NCI-H82 (cell line): Measurements from ENCODE around the gene HOXB4.
A peak's percentile ranks its signal among the peaks of the same experiment; 100 is the strongest.

Experiments used
- DNase-seq: peaks from one replicate; lab custom pipeline; 2025; lab: John Stamatoyannopoulos, UW

The HOXB4 gene

DNA sequence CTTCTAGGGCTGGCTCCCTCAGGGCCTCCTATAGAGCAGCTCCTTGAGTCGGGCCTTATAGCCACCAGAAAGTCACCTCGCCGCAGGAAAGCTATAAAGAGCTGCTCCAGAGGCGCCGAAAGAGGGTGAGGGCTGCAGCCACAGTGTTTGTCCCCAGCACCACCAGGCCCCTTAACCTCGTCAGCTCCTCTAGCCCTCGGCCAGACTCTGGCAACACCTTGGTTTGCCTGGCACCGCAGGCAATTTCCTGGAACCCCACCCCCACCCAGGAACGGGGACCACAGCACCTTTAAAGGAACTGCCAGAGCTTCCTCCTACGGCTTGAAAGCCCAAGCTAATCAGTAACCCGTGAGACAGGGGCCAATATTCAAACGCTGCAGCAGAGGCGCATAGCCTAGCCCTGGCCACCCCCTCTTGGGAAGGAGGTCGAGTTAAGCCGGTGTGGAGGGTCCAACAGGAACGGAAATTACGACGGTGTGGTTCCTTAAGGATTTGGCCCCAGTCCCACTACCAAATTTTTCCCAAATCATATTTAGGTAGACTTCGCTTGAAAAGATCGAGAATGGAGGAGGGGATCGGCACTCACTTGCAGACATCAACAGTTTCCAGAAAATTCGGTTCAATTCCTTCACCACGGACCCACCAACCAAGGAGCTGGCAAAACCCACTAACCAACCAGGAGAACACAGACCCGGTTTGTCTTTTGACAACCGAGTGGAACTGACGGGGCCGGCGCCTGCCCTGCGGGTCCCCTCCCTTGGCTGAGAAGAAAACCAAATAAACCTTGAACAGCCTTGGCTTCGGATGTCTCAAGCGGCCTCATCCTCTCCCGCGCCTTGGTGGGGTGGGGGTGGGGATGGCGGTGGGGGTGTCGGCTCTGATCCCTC is 23.6 kb upstream of the HOXB4 start:
- DNase-seq = no peak

DNA sequence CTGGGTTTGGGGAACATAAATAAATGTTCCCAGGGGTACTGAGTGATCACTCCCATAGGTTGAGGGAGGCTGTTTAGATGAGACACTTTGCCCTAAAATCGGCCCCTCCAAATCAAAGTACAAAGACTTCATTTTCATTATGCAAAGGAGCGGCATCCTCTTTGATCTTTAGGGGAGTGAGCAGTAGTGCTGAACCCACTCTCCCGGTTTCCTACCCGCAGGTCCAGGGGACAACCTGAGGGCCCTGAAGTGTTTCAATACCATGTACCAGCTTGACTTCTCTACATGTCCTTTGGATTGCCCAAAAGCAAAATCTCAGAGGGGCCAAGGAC is 23.0 kb upstream of the HOXB4 start:
- no peak for DNase-seq

DNA sequence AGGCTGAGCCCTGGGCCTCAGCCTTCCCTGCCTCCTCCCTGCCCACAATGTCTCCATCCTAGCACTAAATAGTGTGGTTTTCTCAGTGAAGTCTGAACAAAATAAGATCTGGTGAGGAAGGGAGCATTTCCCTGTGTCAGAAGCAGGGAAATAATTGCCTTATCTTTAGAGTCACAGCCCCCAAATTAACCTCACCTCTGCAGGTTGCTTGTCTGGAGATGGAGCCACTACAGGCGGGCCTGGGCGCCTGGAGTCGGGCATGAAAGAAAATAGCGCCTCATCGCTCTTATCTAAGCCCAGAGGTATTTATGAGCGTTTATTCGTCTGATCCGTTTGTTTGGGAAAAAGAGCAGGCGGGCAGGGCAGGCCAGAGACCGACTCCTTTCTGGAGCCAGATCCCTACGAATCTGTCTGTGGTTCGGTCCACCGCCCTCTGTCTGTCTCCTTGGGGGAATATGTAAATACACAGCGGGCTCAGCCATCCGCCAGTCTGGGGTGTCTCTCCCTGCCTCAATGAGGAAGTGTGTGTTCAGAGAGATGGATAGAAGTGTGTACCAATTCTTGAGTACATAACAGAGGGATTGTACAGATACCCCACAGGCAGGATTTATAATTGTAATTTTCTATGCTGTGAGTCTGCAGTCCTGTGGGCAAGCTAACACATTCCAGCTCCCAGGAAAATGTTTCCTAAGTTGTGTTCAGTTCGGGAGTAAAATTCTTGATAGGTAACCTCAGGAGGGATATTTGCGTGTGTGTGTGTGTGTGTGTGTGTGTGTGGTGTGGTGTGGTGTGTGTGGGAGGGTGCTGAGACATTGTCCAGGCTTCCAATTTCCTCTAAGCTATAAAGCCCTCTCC is 22.3 kb upstream of the HOXB4 start:
- no peak for DNase-seq

DNA sequence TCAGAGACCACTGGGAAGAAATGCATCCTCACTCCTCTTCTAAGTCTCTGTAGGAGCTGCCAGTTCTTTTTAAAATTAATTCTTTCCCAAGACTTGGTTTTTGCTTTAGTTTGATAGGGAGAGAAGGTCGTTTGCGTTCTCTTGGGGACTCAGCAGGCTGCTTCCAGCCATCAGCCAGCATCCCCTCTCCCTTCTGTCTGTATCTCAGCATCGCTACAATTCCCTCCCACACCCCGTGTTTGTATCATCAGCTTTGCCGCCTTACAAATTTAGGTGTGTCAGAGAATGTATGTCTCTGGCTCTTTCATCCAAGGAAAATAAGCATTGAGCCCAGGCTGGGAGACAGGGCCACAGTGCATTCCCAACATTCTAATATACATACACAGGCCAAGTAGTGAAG is 21.2 kb upstream of the HOXB4 start:
- DNase-seq = no peak

DNA sequence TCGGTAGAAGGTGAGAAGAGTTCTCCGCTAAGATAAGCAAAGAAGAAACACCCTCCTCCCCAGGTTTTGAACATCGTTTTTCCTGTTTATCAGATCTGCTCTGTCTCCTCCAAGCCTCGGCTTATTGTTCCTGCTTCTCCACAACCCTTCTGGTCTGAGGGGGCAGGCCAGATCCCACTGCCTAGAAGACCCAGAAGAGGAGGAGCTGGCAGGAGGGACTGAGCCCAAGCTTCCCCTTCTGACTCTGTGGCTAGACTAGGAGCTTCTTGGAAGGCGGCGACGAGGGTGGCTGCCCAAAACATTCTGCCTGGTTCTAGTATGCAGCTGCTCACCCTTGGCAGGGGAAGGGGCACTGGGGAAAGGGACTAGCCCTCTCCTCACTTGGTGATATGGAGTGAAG is 20.6 kb upstream of the HOXB4 start:
- DNase-seq = no peak

DNA sequence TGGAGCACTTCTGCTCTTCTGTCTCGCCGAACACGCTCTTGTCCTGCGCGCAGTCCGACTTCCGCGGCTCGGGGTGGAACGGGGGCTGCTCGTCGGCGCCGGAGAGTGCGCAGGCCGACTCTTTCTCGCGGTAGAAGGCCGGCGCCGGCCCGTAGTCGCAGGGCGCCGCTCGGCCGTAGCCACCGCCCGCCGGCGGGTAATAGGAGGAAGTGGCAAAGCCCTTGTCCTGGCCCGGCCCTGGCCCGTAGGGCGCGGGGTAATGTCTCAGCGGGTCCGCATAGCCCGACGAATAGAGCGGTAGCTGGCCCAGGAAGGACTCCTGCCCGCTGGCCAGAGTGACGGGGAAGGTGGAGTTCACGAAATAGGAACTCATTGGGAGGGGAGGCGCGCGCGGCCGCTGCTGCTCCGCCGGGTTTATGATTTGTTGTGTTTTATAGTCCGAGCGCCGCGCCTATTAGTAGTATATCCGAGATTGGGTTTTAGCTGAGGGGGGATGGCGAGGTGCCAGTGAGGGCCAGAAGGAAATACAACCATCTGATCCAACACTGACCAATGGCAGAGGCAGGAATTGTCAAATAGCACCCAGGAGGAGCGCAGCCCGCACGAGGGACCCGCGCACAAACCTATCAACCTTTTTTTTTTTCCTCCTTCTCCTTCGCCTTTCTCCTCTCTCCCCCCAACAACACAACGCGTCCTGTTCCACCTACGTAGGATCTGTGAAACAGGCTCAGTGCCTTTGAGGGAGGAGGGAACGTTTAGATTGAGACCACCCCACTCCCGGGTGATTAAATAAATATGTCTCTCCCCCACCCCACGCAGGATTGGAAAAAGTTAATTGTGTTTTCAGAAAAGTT is 19.9 kb upstream of the HOXB4 start:
- DNase-seq = no peak

DNA sequence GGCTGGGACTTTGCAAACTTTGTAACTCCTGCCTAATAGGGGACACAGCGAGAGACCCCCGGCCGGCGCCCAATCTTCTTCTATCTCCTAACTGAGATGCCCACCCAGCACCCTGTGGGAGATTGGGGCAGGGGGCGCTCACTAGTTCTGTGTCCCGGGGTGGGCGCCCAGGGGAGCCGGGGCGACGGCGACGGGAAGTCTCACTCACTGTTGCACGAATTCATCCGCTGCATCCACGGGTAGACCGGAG is 19.3 kb upstream of the HOXB4 start:
- no peak for DNase-seq

DNA sequence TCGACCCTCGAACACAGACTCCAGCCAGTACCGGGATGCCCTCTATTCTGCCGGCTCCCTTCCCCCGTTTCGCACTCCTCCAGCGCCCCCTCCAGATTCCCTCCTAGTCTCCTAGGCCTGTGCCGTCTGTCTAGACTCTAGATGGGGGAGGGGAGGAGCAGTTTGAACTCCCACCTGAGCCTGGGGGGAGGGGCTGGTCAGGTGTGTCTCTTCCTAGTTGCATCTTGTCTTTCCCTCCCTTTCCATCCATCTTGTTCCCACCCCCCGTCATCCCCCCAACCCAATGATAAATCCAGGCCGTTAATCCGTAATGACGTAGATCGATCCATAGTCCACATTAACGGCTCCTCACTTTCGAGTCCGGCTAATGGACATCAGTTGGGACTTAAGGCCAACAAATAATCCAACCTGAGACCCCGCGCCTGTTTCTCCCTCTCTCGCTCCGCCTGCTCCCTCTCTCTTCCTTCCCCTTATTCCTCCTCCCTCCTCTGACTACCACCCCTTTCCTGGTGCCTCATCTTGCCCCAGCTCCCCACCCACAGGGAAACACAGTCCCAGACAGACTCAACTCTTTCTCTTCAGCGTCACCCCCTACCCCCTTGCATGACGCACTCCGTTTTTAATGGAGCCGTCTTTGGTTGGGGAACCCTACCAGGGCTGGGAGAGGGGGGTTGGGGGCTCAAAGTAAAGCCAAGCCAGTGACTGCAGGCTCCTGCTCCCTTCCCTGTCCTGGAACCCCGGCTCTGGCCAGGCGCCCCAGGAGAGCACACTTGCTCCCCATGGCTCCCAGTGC is 18.8 kb upstream of the HOXB4 start:
- DNase-seq = no peak

DNA sequence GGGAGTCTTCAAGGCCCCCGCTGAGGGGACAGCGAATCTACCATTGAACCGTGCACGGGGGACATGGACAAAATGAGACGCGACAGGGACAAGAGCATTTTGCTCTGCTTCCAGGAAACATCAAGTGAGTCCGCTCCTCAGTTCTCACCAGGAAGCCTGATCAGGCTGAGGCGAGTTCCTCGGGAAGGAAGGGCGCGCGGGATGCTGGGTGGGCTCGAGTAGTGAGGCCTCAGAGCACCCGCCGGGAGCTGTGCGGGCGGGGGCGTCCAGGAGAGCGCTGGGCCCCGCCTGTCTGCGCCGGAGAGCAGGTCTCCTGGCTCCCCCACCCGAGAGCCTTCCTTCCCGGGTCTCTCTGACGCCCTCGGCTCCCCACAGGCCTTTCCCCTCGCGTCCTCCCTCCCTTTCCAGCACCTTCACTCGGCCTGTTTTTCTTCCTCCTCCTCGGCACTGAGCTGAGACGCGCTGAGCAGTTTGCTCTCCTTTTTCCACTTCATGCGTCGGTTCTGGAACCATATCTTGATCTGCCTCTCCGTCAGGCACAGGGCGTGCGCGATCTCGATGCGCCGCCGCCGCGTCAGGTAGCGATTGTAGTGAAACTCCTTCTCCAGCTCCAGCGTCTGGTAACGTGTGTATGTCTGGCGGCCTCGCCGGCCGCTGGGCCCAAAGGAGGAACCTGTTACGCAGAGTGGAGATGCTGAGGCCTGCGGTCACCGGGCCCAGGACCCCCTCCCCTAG is 18.0 kb upstream of the HOXB4 start:
- no peak for DNase-seq

DNA sequence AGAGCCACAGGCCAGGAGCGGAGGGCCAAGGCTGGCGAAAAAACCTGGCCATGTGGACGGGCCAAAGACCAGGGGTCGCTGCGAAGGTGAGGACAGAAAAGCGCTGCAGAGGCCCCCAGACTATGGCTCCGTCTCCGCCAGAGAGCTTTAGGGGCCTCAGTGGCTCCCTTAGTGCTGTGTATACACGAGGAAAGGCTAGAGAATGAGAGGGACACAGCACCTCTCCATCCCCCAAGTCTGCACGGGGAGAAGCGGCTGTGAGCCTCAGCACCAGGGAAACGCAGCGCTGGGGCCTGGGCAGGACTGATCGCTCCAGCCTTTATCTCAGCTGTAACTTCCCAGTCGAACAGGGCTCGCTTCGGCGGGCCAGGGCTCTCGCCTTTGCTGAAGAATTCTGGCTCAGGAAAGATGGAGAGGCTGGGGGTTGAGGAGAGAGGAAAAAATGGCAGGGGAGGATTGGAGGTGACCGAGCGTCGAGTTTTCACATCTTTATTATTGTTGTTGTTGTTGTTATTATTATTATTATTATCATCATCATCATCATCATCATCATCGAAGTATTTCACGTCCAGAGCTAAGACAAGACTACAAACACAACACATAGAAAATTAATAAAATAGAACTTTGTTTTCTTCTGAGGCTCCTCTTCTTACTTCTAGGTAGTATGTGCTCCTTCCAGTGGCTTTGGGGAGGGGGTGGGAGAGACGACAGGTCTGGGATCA is 17.3 kb upstream of the HOXB4 start:
- DNase-seq = no peak

DNA sequence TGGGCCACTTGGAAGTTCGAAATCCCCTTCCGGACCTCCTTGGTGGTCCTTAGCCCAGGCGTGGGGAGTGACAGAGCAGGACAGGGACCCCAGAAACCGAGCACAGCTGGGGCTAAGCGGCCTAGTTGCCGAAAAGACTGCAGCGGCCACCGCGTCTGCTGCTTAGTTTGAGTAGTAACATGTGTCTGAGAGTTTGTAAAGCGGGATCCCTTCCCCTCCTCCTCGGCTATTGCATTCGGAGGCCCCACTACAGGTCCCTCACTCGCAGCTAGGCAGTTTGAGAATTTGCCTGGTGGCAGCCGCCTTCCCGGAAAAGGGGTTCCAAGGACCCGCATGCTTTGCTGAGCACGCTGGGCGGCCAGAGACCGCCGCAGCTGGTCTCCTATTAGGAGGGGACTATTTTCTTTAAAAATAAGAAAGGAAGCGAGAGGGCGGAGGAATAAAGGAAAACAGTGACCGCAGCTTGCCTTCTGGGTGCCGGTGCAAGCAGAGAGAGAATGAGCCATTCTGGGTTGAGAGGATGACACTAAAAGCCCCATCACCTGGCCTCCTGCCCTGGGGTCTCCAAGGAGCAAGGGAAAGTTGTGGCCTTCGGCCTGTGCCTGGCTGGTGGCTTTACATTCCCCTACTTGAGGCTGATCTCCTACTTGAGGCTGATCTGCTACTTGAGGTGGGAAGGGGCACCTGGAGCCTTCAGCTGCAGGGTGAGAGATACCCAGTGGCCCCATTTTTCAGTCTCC is 16.6 kb upstream of the HOXB4 start:
- no peak for DNase-seq

DNA sequence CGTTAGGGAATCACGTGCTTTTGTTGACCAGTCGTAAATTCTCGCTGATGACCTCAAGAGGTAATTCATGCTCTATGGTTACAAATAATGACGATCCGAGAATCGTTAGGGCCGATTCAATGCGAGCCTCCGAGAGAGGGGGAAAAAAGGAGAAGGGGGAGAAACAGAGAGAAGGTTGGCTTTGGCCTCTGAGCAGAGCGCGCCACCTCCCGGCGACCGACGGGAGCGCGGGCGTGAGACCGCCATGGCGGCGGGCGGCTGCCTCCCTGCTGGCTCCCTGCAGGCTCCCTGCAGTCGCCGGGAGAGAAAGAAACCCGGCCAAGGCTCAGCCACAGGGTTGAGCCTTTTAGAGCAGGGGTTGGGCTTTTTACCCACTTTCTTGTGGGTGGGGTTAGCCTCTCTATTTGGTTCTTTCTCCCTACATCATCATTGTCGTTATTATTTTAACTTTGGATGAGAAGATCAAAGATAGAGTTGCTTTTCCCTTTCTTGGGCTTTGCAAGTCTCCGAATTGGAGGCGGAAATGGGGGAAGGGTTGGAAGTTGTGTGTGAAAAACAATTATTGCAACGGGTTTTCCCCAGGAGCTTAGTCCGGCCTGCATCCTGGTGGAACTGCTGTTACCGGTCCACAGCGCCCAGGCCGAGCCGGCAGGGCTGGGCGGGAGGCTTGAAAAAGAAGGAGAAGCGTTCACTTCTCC is 15.8 kb upstream of the HOXB4 start:
- DNase-seq = peak; percentile 83

DNA sequence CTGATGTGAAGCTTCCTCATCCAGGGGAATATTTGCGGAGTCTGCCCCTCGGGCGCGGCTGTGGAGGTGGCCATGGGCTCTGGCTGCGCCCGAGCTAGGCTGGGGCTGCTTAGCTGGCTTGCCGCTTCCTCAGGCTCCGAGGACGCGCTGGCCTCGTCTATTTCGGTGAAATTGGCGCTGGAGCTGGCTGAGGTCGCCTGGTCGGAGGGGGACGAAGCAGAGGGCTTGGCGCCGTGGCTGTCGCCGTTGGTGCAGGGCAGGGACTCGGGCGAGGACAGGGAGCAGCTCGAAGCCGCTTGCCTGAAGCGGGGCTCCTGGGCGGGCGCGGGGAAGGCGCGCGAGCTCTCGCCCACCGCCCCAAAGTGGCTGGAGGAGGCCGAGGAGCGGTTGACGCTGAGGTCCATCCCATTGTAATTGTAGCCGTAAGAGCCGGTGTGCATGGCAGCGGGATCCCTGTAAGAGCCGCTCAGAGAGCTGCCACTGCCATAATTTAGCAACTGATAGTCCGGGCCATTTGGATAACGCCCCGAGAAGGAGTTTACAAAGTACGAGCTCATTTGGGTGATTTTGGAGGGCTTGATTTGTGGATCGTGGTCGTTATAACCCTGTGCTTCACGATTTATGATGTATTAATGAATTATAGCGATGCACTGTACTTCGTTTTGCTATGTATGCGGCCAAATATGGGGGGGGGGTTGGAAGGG is 15.1 kb upstream of the HOXB4 start, which contains the start of gene HOXB5:
Gene HOXB5, minus strand, starts transcription at position 654 of the 704 bp plus-strand sequence. Its CDS starts 97 bp downstream, at position 557.
- no peak for DNase-seq

DNA sequence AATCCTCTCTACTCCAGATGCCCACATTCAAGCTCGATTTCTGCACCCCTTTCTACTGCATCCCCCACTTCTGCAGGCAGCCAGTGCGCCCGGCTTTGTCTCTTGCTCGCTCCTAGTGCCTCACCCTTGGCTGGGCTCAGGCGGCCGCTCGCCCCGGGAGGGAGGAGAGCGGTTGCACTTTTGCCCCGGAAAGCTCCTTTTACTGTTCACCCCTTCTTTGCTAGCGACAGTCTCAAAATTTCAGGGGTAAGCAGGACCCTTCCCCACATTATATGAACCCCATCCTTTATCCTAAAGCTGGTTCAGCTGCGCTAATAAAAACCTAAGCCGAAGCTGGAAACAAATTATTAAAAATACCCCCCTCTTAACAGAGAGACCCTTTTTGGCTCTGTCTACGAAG is 14.4 kb upstream of the HOXB4 start:
- no peak for DNase-seq

DNA sequence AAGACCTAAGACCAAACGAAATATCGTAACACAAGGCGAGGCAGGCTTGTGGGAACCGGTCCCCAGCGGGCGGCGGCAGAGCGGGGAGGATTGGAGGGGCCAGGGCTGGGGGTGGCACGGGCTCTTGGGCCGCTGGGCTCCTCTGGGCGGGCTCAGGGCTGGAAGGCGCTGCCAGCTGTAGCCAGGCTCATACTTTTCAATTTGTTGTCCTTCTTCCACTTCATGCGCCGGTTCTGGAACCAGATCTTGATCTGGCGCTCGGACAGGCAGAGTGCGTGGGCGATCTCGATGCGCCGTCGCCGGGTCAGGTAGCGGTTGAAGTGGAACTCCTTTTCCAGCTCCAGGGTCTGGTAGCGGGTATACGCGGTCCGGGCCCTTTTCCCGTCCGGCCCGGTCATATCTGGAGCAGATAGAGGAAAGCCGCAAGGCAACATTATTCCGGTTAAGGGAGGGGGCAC is 13.9 kb upstream of the HOXB4 start:
- DNase-seq = no peak

DNA sequence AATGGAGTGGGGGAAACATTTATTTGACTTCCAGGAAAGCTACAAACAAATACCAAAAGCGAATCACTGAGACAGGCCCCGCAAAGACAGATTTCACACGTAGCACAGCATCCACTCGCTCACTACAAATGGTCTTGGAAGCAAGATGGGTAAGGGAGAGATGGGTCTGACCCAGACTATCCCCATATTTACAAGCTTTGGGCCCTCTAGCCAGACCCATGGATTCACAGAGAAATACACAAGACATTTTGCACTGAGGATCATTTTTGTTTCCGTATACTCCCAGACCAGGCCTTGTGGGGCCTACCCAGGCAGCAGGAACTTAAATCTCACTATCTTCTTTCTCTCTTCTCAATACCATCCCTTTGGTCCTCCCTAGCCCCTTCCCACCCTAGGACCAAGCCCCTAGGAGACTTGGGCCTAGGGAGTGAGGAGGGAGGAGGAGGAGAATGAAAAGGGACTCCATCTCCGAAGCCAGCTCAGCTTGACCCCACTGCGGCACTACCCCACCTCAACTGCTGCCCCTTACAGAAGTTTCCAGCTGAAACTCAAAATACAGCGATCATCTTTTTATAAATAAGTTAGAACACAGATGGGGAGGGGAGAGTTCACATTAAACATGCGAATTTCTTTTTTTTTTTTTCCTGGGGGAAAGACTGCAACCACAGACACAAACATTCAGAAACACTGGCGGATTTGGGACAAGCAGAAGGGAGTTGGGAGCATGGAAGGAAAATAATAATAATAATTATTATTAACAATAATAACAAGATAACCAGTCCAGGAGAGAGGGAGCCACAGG is 13.3 kb upstream of the HOXB4 start:
- DNase-seq = no peak

DNA sequence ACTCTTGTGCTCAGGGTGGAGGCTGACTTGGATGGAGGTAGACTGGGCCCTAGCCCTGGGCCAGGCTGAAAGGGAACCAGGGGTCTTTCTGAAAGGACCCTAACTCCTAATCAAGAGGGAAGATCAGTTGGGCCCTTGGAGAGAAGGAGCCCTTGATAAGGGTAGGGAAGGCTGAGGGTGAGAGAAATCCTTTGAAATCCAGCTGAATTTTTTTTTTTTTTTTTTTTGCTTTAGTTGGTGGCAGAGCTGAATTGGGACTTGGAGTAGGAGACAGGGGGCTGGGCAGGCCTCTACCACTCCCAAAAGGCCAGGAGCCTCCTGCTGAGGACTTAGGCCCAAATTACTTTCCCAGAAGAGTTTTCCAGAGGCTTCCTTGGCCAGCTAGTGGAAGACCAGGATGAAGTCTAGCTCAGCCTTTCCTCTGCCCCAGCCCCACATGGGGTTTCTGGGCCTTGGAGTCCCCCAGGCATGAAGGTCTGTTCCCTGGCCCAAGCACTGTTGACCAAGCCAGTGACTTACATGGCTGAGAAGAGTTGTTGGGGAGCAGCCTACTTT is 12.5 kb upstream of the HOXB4 start:
- no peak for DNase-seq
